HuH-7 (cell line): Measurements from ENCODE around the gene P2RX6.

Experiments used
- DNase-seq: peaks from one replicate; pipeline ENCODE4 v3.0.0; 2011; ENCODE audit warnings: low spot score

Gene P2RX6

GRCh38 chr22:21075516-21076138 is 60.7 kb downstream of the P2RX6 start:
- no peak for DNase-seq

GRCh38 chr22:21076912-21077625 is 62.1 kb downstream of the P2RX6 start:
- DNase-seq: no peak
